K562 (cell line): ENCODE results near the gene DTX1. TPM values are rescaled to one million over a fixed set of nuclear protein-coding genes. Genes with fewer than 3 reads are reported as not detected.

ENCODE experiments used
- CBX3 ChIP-seq, 2 experiments: IDR thresholded peaks; 1 replicate in 1 of 2; 2 replicates in 1 of 2; pipeline ENCODE4 v1.6.1; 2012; ENCODE audit warnings: inconsistent platforms in 2 of 2, low read length in 2 of 2, borderline replicate concordance in 1 of 2, control low read depth in 1 of 2
- CCNT2 ChIP-seq: IDR thresholded peaks from 2 replicates; pipeline ENCODE4 v1.6.1; 2011; ENCODE audit warnings: borderline replicate concordance, low read depth, mild to moderate bottlenecking, moderate library complexity, mixed read lengths, low read length; ENCODE audit not compliant: insufficient read length; ENCODE audit errors: extremely low read depth
- ELF1 ChIP-seq: fragments of 200-800 bp; sonication (Bioruptor generic); IDR thresholded peaks from 2 replicates; pipeline ENCODE4 v1.6.1; 2016; ENCODE audit warnings: missing genetic modification characterization, missing compliant biosample characterization
- FOXK2 ChIP-seq, 2 experiments: fragments of 450-650 bp; IDR thresholded peaks in 1 of 2; conservative IDR thresholded peaks in 1 of 2; 2 replicates each; pipeline ENCODE4 v1.6.1; 2016; ENCODE audit warnings: low read depth in 2 of 2, mild to moderate bottlenecking in 1 of 2
- GTF2F1 ChIP-seq: IDR thresholded peaks from 2 replicates; pipeline ENCODE4 v1.6.1; 2011; ENCODE audit warnings: low read depth, low read length, improper control_type of control experiment
- KDM2B ChIP-seq: fragments of 250-450 bp; sonication (Bioruptor Pico); IDR thresholded peaks from 2 replicates; pipeline ENCODE4 v1.8.0; 2021; ENCODE audit warnings: mild to moderate bottlenecking, moderate library complexity
- RB1 ChIP-seq: fragments of 450-650 bp; IDR thresholded peaks from 2 replicates; pipeline ENCODE4 v1.6.1; 2017; ENCODE audit warnings: low read depth, mild to moderate bottlenecking
- RBFOX2 ChIP-seq: fragments of 200-400 bp; formaldehyde crosslinking; IDR thresholded peaks from 2 replicates; pipeline ENCODE4 v1.6.1; 2017; ENCODE audit warnings: low read depth, mild to moderate bottlenecking, low read length, moderate library complexity
- TSC22D4 ChIP-seq: fragments of 450-650 bp; IDR thresholded peaks from 2 replicates; pipeline ENCODE4 v1.6.1; 2016; ENCODE audit warnings: missing genetic modification characterization, missing biosample characterization, control low read depth
- ZBTB26 ChIP-seq: fragments of 450-650 bp; formaldehyde crosslinking; IDR thresholded peaks from 2 replicates; pipeline ENCODE4 v1.4.0; 2022; ENCODE audit warnings: missing genetic modification characterization
- ZBTB40 ChIP-seq, 2 experiments: fragments of 450-650 bp in 1 of 2; sonication (generic) in 1 of 2; formaldehyde crosslinking in 1 of 2; IDR thresholded peaks; 2 replicates each; pipeline versions ENCODE4 v1.7.1 to v1.9.0; 2016 to 2022; ENCODE audit warnings: inconsistent platforms in 1 of 2, mild to moderate bottlenecking in 1 of 2, missing genetic modification reagents in 1 of 2
- ZNF274 ChIP-seq: IDR thresholded peaks from 2 replicates; pipeline ENCODE4 v1.6.1; 2011; ENCODE audit warnings: low read depth, mild to moderate bottlenecking, low read length, moderate library complexity, borderline replicate concordance
- ZNF75A ChIP-seq: fragments of 450-650 bp; formaldehyde crosslinking; IDR thresholded peaks from 2 replicates; pipeline ENCODE4 v1.4.0; 2020; ENCODE audit warnings: mild to moderate bottlenecking
- polyA plus RNA-seq, 8 experiments: library from polyadenylated mRNA; depleted of rRNA in 4 of 8; stranded (reverse) in 5 of 8; unstranded in 3 of 8; fragments of >200 nt; fragmentation: Nextera tagmentation in 2 of 8; fragmentation: Illumina TruSeq in 1 of 8; extraction: Ambion mirVana in 2 of 8; extraction: Trizol in 1 of 8; gene quantifications; 2 replicates each; pipeline versions ENCODE4 v1.2.1 to v1.2.3, GENCODE V29; 2011 to 2014; ENCODE audit warnings: inconsistent platforms in 1 of 8, missing spikeins in 1 of 8
- total RNA-seq, 7 experiments: library from RNA; depleted of rRNA in 6 of 7; stranded (reverse); fragments of >200 nt in 6 of 7; fragmentation: Illumina TruSeq in 2 of 7; extraction: Trizol in 2 of 7; gene quantifications; 2 replicates each; pipeline versions ENCODE4 v1.2.1 to v1.2.3, GENCODE V29; 2011 to 2021; ENCODE audit warnings: low replicate concordance in 1 of 7

DTX1 gene
- total and polyA plus RNA-seq, 9 of the 15 experiments (the other 6 are each of a cell fraction or from before 2014, with no cell fraction given) = not detected

GRCh38 chr12:113135178-113136127, 78.9 kb downstream of the DTX1 start, which contains the start of gene RASAL1 (continued):
- TF ChIP-seq CCNT2 = no peak
- TF ChIP-seq ZNF274 = no peak
- no peak for TF ChIP-seq ELF1 (tag)
- TF ChIP-seq TSC22D4 = no peak
- TF ChIP-seq RB1 = peak; percentile 49; the same call in 1 of the 2 replicates
- TF ChIP-seq RBFOX2 = 0 out of 2 replicates have a peak, but pooled peaks have one; percentile 24
- TF ChIP-seq GTF2F1 = no peak
- no peak for TF ChIP-seq ZBTB40 (IDR thresholded peaks at IDR 0.05)
- TF ChIP-seq ZBTB40 (CRISPR knock-in tag; IDR thresholded peaks at IDR 0.05) = no peak
- no peak for TF ChIP-seq CBX3 (IDR thresholded peaks at IDR 0.05; ENCODE audit: borderline replicate concordance in 1 of 2, low read length in 2 of 2)
- no peak for TF ChIP-seq ZBTB26
- TF ChIP-seq KDM2B = no peak
- no peak for TF ChIP-seq ZNF75A (CRISPR knock-in tag)
- TF ChIP-seq FOXK2 (conservative IDR thresholded peaks at IDR 0.05 in 1 of 2, IDR thresholded peaks at IDR 0.05 in 1 of 2; ENCODE audit: low read depth in 2 of 2) = no peak
